Activated CD4-positive, alpha-beta T cell treated with anti-CD3 and anti-CD28 coated beads for 1 hour (primary cell): ENCODE data around the gene PLXNB1.
"Not testable (repeated sequence)": the region's sequence is repeated elsewhere in the genome, so short reads cannot be mapped to it uniquely, and the experiment has no call there.

Source experiments
- DNase-seq: peaks from one replicate; pipeline ENCODE4 v3.0.0-alpha.2; 2020

The PLXNB1 gene

GRCh38 chr3:48465237-48465530 is 35.3 kb upstream of the PLXNB1 start:
- DNase-seq: no peak

- DNase-seq: no peak
These were observed 34.9 kb upstream of the PLXNB1 start for GRCh38 chr3:48464713-48465221.

GRCh38 chr3:48463703-48464102 is 33.8 kb upstream of the PLXNB1 start:
- no peak for DNase-seq

GRCh38 chr3:48461767-48462166 is 31.9 kb upstream of the PLXNB1 start:
- not testable (repeated sequence) for DNase-seq

- DNase-seq: no peak
These were observed 30.6 kb upstream of the PLXNB1 start for GRCh38 chr3:48460517-48460902.

- DNase-seq: no peak
These were observed 30.1 kb upstream of the PLXNB1 start for GRCh38 chr3:48459773-48460516.

- no peak for DNase-seq
These were observed 29.4 kb upstream of the PLXNB1 start for GRCh38 chr3:48459331-48459730.

- DNase-seq: no peak
These were observed 26.6 kb upstream of the PLXNB1 start for GRCh38 chr3:48456456-48456855.

GRCh38 chr3:48451270-48451669 is 21.4 kb upstream of the PLXNB1 start:
- DNase-seq: no peak

GRCh38 chr3:48446425-48447193 is 16.7 kb upstream of the PLXNB1 start, which contains the start of gene ATRIP:
ATRIP (plus strand) TSS chr3:48446737; CDS start chr3:48446846, 109 bp downstream.
- DNase-seq: peak; percentile 78

- DNase-seq: no peak
These were observed 16.1 kb upstream of the PLXNB1 start for GRCh38 chr3:48446043-48446424.

- no peak for DNase-seq
These were observed 15.5 kb upstream of the PLXNB1 start for GRCh38 chr3:48445277-48445882.

- no peak for DNase-seq
These were observed 12.1 kb upstream of the PLXNB1 start for GRCh38 chr3:48441940-48442339.

- no peak for DNase-seq
These were observed 10.7 kb upstream of the PLXNB1 start for GRCh38 chr3:48440590-48440958.

- peak; percentile 97 for DNase-seq
These were observed 10.1 kb upstream of the PLXNB1 start, which contains the start of the genes CCDC51 and TMA7 for GRCh38 chr3:48439820-48440589. CCDC51 (minus strand) TSS chr3:48440119; CDS start chr3:48435128, 4,991 bp downstream. TMA7 (plus strand) TSS chr3:48440257; CDS start chr3:48440297, 40 bp downstream.

- no peak for DNase-seq
These were observed 7.9 kb upstream of the PLXNB1 start for GRCh38 chr3:48437812-48438211.

GRCh38 chr3:48436855-48437254 is 7.0 kb upstream of the PLXNB1 start:
- DNase-seq: no peak

GRCh38 chr3:48436477-48436787 is 6.5 kb upstream of the PLXNB1 start:
- DNase-seq: no peak

- DNase-seq: peak; percentile 79
These were observed 6.0 kb upstream of the PLXNB1 start for GRCh38 chr3:48435774-48436476.

- DNase-seq: no peak
These were observed 5.3 kb upstream of the PLXNB1 start for GRCh38 chr3:48435223-48435595.

- no peak for DNase-seq
These were observed 4.8 kb upstream of the PLXNB1 start for GRCh38 chr3:48434591-48435222.
